Activated CD4-positive, alpha-beta memory T cell treated with anti-CD3 and anti-CD28 coated beads, Interleukin-2, amount 10 ng/mL, durations not matched to agents 7 days and 5 days (primary cell): ENCODE measurements around the gene PNMT. TPM values are rescaled to one million over a fixed set of nuclear protein-coding genes. Genes with fewer than 3 reads are reported as not detected.
A peak's percentile ranks its signal among the peaks of the same experiment; 100 is the strongest.
"Not testable (repeated sequence)": the region's sequence is repeated elsewhere in the genome, so short reads cannot be mapped to it uniquely, and the experiment has no call there.

Source experiments
- CTCF ChIA-PET: fragments of 350-600 bp; sonication (Branson Sonifier 250); formaldehyde crosslinking; loops from one replicate; lab custom pipeline; 2021; ENCODE audit warnings: antibody characterized with exemption, inconsistent platforms; lab: Charles Lee
- POLR2A ChIA-PET: fragments of 350-600 bp; sonication (Branson Sonifier 250); formaldehyde crosslinking; loops from one replicate; lab custom pipeline; 2021; ENCODE audit warnings: antibody characterized with exemption; lab: Charles Lee
- DNase-seq: peaks from one replicate; pipeline ENCODE4 v3.0.0-alpha.2; 2020
- H3K27ac Mint-ChIP-seq: one replicate; pipeline ENCODE4 v1.8.0; 2021; ENCODE audit warnings: mild to moderate bottlenecking, mixed read lengths
- H3K27me3 Mint-ChIP-seq: one replicate; pipeline ENCODE4 v1.8.0; 2021; ENCODE audit warnings: mixed read lengths
- H3K36me3 Mint-ChIP-seq: one replicate; pipeline ENCODE4 v1.8.0; 2021; ENCODE audit warnings: low read depth, mixed read lengths
- H3K4me1 Mint-ChIP-seq: one replicate; pipeline ENCODE4 v1.8.0; 2021; ENCODE audit warnings: mixed read lengths
- H3K4me3 Mint-ChIP-seq: one replicate; pipeline ENCODE4 v1.8.0; 2021; ENCODE audit warnings: mild to moderate bottlenecking, mixed read lengths
- H3K9me3 Mint-ChIP-seq: one replicate; pipeline ENCODE4 v1.8.0; 2021; ENCODE audit warnings: mixed read lengths
- total RNA-seq, 2 experiments: library from RNA; stranded (reverse); gene quantifications; one replicate each; pipeline ENCODE4 v1.2.3, GENCODE V29; 2021

Gene PNMT
- total RNA-seq, 2 experiments from 2014 or later: not detected

DNA sequence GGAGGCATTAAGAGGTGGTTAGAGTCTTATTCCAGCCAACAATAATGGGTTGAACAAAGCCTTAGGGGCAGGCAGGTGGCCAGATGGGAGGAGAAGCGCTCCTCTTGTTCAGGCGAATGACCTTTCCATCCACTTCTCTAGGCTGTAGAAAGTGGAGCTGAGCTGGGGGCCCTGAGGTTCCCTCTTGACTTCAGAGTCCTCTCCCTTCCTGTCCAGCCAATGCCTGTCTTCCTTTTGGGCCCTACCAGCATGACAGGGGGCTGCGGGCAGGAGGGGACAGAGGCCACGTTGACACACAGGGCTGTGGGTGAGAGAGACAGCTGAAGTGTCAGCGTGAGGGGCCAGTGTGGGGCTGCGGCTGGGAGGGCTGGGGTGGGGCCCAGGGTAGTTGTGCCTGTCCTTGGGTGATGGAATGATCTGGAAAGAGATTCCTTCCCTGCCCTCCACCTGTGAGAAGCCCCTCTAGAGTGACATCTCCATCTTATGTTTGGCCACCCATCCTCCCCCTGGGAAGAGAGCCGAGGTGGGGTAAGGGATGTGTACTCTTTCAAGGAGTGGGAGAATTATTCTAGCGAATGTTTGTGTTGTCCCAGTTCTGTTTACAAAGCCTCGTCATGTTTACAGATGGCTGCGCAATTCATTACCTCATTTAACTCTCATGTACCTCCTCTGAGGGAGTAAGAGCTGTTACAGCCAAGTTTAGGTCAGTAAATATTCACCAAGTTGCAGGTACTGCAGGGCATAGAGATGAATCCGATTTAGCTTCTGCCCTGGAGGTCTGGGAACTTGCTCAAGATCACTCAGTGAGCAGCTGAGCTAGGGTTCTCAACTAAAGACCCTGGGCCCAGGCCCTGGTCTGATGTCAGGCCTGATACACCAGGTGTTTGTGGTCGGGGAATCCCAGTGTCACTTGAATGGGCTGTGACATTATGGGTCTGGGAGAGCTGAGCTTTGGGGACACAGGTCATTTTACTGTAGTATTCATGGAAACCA is 34.9 kb downstream of the PNMT start:
- Mint-ChIP-seq H3K27me3 (peaks cover 42% of the 10 kb centered on the region), H3K27ac (no peak overlapping the region), H3K4me3 (no peak overlapping the region), H3K9me3 (no peaks in the 10 kb centered on the region), H3K4me1 (peaks cover 25% of the 10 kb centered on the region), H3K36me3 (peaks cover 2% of the 10 kb centered on the region)
- CTCF ChIA-PET: no interaction called here
- POLR2A ChIA-PET: interaction anchor here (0.6 to 1.2 kb wide), 4 partner anchors 15 to 242 kb away, joined by 3 to 4 read pairs (median 4); partner anchors contain the start of genes CDK12, MIEN1 and PGAP3
- DNase-seq: no peak

DNA sequence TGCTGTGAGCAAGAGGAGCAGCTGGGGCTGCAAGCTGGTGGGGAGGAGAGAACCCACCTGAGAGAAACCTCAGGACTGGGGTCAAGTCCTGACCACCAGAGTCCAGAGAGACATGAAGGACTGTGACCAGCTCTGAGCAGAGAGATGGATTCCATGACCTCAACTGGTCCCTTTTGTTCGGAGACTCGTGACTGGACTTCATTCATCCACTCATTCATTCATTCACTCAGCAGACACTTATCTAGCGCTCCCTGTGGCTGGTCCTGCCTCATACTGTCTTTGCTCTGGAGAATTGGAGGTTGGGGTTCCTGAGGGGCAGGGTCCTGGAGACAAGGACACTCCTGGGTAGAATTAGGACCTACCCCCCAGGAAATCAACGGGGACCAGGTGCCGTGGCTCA is 35.7 kb downstream of the PNMT start:
- Mint-ChIP-seq H3K4me1 (peaks cover 25% of the 10 kb centered on the region), H3K4me3 (no peak overlapping the region), H3K27ac (no peak overlapping the region), H3K36me3 (peaks cover 2% of the 10 kb centered on the region), H3K27me3 (peaks cover 37% of the 10 kb centered on the region), H3K9me3 (no peaks in the 10 kb centered on the region)
- CTCF ChIA-PET: no interaction called here
- no peak for DNase-seq
- POLR2A ChIA-PET: interaction anchor here (0.6 to 0.9 kb wide), 3 partner anchors 16 to 243 kb away, joined by 3 to 4 read pairs (median 4); partner anchors contain the start of genes CDK12, MIEN1 and PGAP3

DNA sequence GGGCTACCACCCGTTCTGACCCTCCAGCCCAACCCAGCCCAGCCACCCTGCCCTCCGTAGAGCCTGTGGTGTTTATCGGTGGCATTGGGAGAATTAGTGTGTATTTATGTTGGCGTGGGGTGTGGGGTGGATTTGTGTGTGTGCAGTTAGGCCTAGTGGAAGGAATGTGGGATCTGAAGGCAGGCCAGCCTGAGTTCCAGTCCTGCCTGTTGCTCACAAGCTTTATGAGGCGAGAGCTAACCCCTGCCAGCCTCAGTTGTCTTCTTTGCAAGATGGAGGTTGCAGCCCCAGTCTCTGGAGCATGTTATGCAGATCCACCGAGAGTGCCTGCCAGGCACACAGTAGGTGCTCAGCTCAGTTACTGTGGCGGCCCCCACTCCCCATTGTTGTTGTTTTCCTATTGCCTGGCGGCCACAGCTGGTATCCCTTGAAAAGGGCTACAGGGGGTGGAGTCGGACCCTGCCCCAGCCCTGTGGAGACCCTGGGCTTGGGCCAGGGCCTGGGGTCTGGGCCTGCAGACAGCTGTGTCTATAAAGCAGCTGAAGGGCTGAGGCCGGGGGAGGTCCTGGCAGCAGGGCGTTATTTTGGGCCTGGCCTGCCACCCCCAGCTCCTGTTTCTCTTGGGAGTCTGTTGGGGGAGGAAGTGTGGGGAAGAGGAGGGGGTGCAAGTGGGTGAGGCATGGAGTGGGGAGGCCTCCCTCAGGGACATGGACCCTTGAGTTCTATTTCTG is 36.7 kb downstream of the PNMT start:
- ChIA-PET POLR2A (interaction anchor here (1.0 kb wide), 1 partner anchor 275 kb away, joined by 3 read pairs; the partner anchor contains the start of gene PSMD3), CTCF (interaction anchor here (0.9 kb wide), 1 partner anchor 36 kb away, joined by 3 read pairs; no protein-coding TSS in a partner anchor)
- Mint-ChIP-seq H3K27ac (no peak overlapping the region), H3K4me1 (peaks cover 26% of the 10 kb centered on the region), H3K9me3 (no peaks in the 10 kb centered on the region), H3K4me3 (no peak overlapping the region), H3K27me3 (peaks cover 27% of the 10 kb centered on the region), H3K36me3 (no peaks in the 10 kb centered on the region)
- DNase-seq: no peak

DNA sequence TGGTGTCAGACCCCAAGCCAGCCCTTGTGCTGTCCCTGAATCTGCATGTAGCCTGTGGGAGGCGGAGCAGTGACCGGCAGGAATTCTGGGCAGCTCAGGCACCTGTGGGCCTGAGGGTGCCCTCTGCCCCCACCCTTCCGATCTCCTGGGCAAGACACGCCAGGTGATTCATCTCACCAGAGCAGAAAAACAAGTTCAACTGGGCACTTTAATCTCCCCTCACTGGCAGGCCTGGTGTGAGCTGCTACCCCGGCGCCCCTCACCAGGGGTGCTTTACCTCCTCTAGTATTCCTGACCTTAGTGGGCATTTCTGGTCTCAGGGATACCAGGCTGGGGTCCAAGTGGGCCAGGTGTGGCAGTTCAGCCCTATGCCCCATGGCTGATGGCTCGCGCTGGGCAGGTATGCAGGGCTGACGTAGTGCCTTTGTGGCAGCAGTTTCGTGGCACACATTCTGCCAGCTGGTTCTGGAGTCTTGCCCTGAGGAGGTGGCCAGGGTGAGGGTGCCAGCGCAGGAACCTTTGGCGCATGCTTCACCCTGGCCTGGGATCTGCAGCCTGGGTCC is 37.6 kb downstream of the PNMT start:
- no peak for DNase-seq
- no peaks in the 10 kb centered on the region for H3K9me3 Mint-ChIP-seq

DNA sequence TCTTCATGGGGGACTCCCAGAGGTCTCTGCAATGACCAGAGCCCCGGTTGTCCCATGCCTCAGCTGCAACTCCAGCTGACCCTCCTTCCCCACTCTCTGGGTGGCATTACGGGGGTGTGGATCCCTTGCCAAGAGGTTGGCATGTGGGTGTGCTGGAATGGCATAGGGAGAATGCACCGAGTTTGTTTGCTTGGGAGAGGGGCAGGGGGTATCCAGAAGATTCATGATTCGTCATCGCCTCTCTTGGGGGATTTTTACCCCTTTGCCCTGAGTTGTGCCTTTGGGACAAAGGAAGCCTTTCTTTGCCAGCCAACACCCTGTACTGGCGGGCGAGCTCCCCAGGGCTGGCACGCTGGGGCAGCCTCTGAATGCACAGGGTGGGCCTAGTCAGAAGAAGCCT is 38.1 kb downstream of the PNMT start:
- POLR2A ChIA-PET: interaction anchor here (1.1 to 1.4 kb wide), 2 partner anchors 23 kb away, joined by 3 to 5 read pairs; no protein-coding TSS in a partner anchor
- Mint-ChIP-seq H3K4me1 (peaks cover 23% of the 10 kb centered on the region), H3K9me3 (no peaks in the 10 kb centered on the region), H3K36me3 (no peaks in the 10 kb centered on the region), H3K27ac (no peak overlapping the region), H3K4me3 (no peak overlapping the region), H3K27me3 (peaks cover 16% of the 10 kb centered on the region)
- DNase-seq: no peak
- CTCF ChIA-PET: interaction anchor here (0.6 to 1.1 kb wide), 2 partner anchors 36 to 757 kb away, joined by 3 to 4 read pairs; no protein-coding TSS in a partner anchor

More for the DNA sequence above, 37.6 kb downstream of the PNMT start:
- ChIA-PET CTCF (interaction anchor here (0.6 to 1.1 kb wide), 2 partner anchors 35 to 757 kb away, joined by 3 to 4 read pairs; no protein-coding TSS in a partner anchor), POLR2A (interaction anchor here (1.0 to 1.4 kb wide), 3 partner anchors 23 to 275 kb away, joined by 3 to 5 read pairs (median 3); partner anchors contain the start of gene PSMD3)
- H3K4me1 Mint-ChIP-seq: peaks cover 25% of the 10 kb centered on the region
- no peaks in the 10 kb centered on the region for H3K36me3 Mint-ChIP-seq
- H3K27ac Mint-ChIP-seq: no peak overlapping the region
- H3K27me3 Mint-ChIP-seq: peaks cover 21% of the 10 kb centered on the region
- no peak overlapping the region for H3K4me3 Mint-ChIP-seq

DNA sequence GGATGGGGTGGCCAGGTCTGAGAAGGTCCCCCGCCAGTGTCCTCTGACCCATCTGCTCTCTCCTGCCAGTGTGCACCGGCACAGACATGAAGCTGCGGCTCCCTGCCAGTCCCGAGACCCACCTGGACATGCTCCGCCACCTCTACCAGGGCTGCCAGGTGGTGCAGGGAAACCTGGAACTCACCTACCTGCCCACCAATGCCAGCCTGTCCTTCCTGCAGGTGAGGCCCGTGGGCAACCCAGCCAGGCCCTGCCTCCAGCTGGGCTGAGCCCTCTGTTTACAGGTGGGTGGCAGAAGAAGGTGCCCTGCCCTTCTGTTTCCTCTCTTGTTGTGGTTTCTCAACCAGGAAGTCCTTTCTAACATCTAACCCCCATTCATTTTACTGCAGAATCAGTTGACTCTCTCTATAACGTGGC is 38.7 kb downstream of the PNMT start:
- no peak for DNase-seq
- Mint-ChIP-seq H3K27ac (peak overlapping the region; percentile 63), H3K27me3 (peaks cover 11% of the 10 kb centered on the region), H3K4me3 (no peak overlapping the region), H3K4me1 (peaks cover 22% of the 10 kb centered on the region), H3K36me3 (no peaks in the 10 kb centered on the region), H3K9me3 (no peaks in the 10 kb centered on the region)
- POLR2A ChIA-PET: interaction anchor here (1.1 to 1.4 kb wide), 2 partner anchors 22 to 23 kb away, joined by 3 to 5 read pairs; no protein-coding TSS in a partner anchor
- CTCF ChIA-PET: interaction anchor here (0.6 to 0.7 kb wide), 2 partner anchors 11 to 79 kb away, joined by 3 read pairs; no protein-coding TSS in a partner anchor

DNA sequence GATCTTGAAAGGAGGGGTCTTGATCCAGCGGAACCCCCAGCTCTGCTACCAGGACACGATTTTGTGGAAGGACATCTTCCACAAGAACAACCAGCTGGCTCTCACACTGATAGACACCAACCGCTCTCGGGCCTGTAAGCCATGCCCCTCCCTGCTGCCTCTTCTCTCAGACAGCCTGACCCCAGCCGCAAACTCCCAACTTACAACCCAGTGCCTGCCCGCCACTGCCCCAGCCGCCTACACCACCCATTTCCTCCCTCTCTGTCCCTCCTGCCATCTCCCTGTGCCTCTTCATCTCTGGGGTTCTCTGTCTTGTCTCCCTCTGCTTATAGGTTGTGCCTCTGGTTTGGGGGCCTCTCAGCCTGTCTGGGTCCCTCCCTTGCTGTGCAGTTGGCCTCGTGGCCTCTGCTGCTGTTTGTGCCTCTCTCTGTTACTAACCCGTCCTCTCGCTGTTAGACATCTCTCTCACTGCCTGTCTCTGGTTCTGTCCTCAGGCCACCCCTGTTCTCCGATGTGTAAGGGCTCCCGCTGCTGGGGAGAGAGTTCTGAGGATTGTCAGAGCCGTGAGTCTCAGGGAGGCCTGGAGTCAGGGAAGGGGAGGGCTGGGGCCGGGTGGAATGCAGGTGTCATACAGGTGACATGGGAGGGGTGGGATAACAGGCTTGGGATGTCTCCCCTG is 41.2 kb downstream of the PNMT start:
- peaks cover 20% of the 10 kb centered on the region for H3K4me1 Mint-ChIP-seq
- CTCF ChIA-PET: interaction anchor here (1.1 kb wide), 1 partner anchor 56 kb away, joined by 4 read pairs; no protein-coding TSS in a partner anchor
- no peak overlapping the region for H3K27ac Mint-ChIP-seq
- no peak for DNase-seq
- H3K4me3 Mint-ChIP-seq: no peak overlapping the region
- POLR2A ChIA-PET: interaction anchor here (1.2 to 1.9 kb wide), 3 partner anchors 20 to 22 kb away, joined by 3 to 7 read pairs (median 5); partner anchors contain the start of genes MIEN1 and PGAP3
- H3K27me3 Mint-ChIP-seq: peaks cover 2% of the 10 kb centered on the region
- H3K36me3 Mint-ChIP-seq: no peaks in the 10 kb centered on the region
- no peaks in the 10 kb centered on the region for H3K9me3 Mint-ChIP-seq

DNA sequence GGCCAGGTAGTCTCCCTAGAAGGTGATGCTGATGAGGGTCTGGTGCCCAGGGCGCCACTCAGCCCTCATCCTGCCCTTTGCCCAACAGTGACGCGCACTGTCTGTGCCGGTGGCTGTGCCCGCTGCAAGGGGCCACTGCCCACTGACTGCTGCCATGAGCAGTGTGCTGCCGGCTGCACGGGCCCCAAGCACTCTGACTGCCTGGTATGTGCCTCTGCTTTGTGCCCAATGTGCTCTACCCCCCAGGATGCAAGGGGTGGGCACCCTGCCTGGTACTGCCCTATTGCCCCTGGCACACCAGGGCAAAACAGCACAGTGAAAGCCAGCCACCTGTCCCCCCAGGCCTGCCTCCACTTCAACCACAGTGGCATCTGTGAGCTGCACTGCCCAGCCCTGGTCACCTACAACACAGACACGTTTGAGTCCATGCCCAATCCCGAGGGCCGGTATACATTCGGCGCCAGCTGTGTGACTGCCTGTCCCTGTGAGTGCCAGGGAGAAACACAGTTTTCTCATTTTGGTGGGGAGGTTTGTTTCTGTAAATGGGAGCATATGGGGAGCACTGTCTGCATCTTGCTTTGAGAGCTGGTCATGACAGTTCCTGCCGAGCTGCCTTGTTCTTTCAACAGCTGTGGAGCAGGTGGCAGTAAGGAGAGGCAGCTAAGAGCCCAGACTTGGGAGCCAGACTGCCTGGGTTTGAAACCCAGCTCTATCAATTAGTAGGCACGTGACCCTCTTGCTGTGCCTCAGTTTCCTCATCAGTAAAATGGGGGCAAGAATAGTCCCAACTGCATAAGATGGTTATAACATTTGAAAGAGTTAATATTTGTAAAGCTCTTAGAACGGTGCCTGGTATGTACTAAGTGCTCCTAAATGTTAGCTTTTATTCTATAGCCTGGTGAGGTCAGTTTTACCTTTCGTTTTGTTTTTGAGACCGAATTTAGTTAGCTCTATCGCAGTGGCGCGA is 42.0 kb downstream of the PNMT start:
- H3K4me3 Mint-ChIP-seq: no peak overlapping the region
- peaks cover 2% of the 10 kb centered on the region for H3K27me3 Mint-ChIP-seq
- no peak for DNase-seq
- POLR2A ChIA-PET: interaction anchor here (1.9 kb wide), 1 partner anchor 19 kb away, joined by 7 read pairs; no protein-coding TSS in a partner anchor
- no peaks in the 10 kb centered on the region for H3K9me3 Mint-ChIP-seq
- peaks cover 20% of the 10 kb centered on the region for H3K4me1 Mint-ChIP-seq
- H3K27ac Mint-ChIP-seq: no peak overlapping the region
- H3K36me3 Mint-ChIP-seq: no peaks in the 10 kb centered on the region
- CTCF ChIA-PET: interaction anchor here (0.5 to 1.3 kb wide), 4 partner anchors 13 to 39 kb away, joined by 3 to 5 read pairs (median 3); partner anchors contain the start of gene MIEN1

DNA sequence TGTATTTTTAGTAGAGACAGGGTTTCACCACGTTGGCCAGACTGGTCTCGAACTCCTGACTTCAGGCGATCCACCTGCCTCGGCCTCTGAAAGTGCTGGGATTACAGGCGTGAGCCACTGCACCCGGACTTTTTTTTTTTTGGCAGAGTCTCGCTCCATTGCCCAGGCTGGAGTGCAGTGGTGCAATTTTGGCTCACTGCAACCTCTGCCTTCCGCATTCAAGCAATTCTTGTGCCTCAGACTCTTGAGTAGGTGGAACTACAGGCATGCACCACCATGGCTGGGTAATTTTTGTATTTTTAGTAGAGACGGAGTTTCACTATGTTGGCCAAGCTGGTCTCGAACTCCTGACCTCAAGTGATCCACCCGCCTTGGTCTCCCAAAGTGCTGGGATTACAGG is 42.8 kb downstream of the PNMT start:
- not testable (repeated sequence) for H3K27me3 Mint-ChIP-seq, H3K36me3 Mint-ChIP-seq, DNase-seq, H3K27ac Mint-ChIP-seq, H3K9me3 Mint-ChIP-seq, H3K4me3 Mint-ChIP-seq
- ChIA-PET POLR2A (interaction anchor here (1.9 kb wide), 1 partner anchor 19 kb away, joined by 7 read pairs; no protein-coding TSS in a partner anchor), CTCF (interaction anchor here (0.5 to 1.3 kb wide), 4 partner anchors 14 to 39 kb away, joined by 3 to 5 read pairs (median 3); partner anchors contain the start of gene MIEN1)
- H3K4me1 Mint-ChIP-seq: peaks cover 20% of the 10 kb centered on the region

DNA sequence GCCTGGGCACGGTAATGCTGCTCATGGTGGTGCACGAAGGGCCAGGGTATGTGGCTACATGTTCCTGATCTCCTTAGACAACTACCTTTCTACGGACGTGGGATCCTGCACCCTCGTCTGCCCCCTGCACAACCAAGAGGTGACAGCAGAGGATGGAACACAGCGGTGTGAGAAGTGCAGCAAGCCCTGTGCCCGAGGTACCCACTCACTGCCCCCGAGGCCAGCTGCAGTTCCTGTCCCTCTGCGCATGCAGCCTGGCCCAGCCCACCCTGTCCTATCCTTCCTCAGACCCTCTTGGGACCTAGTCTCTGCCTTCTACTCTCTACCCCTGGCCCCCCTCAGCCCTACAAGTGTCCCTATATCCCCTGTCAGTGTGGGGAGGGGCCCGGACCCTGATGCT is 43.6 kb downstream of the PNMT start:
- CTCF ChIA-PET: no interaction called here
- Mint-ChIP-seq H3K36me3 (no peaks in the 10 kb centered on the region), H3K9me3 (no peaks in the 10 kb centered on the region), H3K4me3 (no peak overlapping the region), H3K27me3 (peaks cover 2% of the 10 kb centered on the region), H3K4me1 (peaks cover 16% of the 10 kb centered on the region), H3K27ac (no peak overlapping the region)
- DNase-seq: no peak
- POLR2A ChIA-PET: interaction anchor here (1.9 kb wide), 1 partner anchor 18 kb away, joined by 7 read pairs; no protein-coding TSS in a partner anchor
